Stimulated activated CD8-positive, alpha-beta memory T cell treated with anti-CD3 and anti-CD28 coated beads, Interleukin-2, amount 100 ng/mL, for 48 hours (primary cell): ENCODE data around the gene ACY1.

Experiments
- DNase-seq, 2 donors: peaks; one replicate each; pipeline ENCODE4 v3.0.0-alpha.2; 2020; ENCODE audit warnings: low read depth in 2 of 2

The ACY1 gene

GRCh38 chr3:51982838-51983577 lies at the start of gene ACY1:
Gene ACY1 (plus strand): TSS chr3:51983535. CDS start chr3:51984065, 530 bp downstream.
- DNase-seq, result peak; percentile 71 to 75

- DNase-seq, result no peak
These were observed 49.0 kb upstream of the ACY1 start for GRCh38 chr3:51934139-51934850.

- no peak for DNase-seq
These were observed 48.1 kb upstream of the ACY1 start for GRCh38 chr3:51934991-51935885.

GRCh38 chr3:51935886-51936755 lies 47.2 kb upstream of the ACY1 start:
- no peak for DNase-seq

GRCh38 chr3:51937014-51937413 lies 46.3 kb upstream of the ACY1 start:
- DNase-seq, result no peak

- DNase-seq, result no peak
These were observed 45.5 kb upstream of the ACY1 start for GRCh38 chr3:51937611-51938450.

GRCh38 chr3:51938780-51939425 lies 44.4 kb upstream of the ACY1 start:
- no peak for DNase-seq

GRCh38 chr3:51940648-51941462 lies 42.5 kb upstream of the ACY1 start:
- no peak for DNase-seq

- DNase-seq, result no peak
These were observed 41.9 kb upstream of the ACY1 start for GRCh38 chr3:51941463-51941797.

- DNase-seq, result peak; percentile 99 to 100
These were observed 41.3 kb upstream of the ACY1 start, which contains the start of the genes PARP3 and RRP9 for GRCh38 chr3:51941798-51942602. Gene PARP3 (plus strand): TSS chr3:51942363. CDS start chr3:51943356, 993 bp downstream. Gene RRP9 (minus strand): TSS chr3:51941904. CDS start chr3:51941867, 37 bp downstream.

GRCh38 chr3:51942603-51943450 lies 40.5 kb upstream of the ACY1 start:
- DNase-seq, result peak; percentile 39 to 42

- no peak for DNase-seq
These were observed 39.6 kb upstream of the ACY1 start for GRCh38 chr3:51943451-51944391.

GRCh38 chr3:51944451-51945021 lies 38.8 kb upstream of the ACY1 start:
- no peak for DNase-seq

- no peak for DNase-seq
These were observed 38.1 kb upstream of the ACY1 start for GRCh38 chr3:51945031-51945840.
